CD4-positive, alpha-beta T cell (primary cell): Measurements from ENCODE around the gene GRK4. TPM values are rescaled to one million over a fixed set of nuclear protein-coding genes. Genes with fewer than 3 reads are reported as not detected.

Source experiments
- ATAC-seq: fragments of 200-7000 bp; cut with Tn5 transposase; one replicate; pipeline ENCODE4 v1.10.0; 2022; ENCODE audit warnings: mild to moderate bottlenecking; ENCODE audit not compliant: poor library complexity
- CTCF ChIA-PET: fragments of 350-600 bp; sonication (Branson Sonifier 250); formaldehyde crosslinking; loops from one replicate; lab custom pipeline; 2021; ENCODE audit warnings: antibody characterized with exemption, inconsistent platforms; lab: Charles Lee
- POLR2A ChIA-PET: fragments of 350-600 bp; sonication (Branson Sonifier 250); formaldehyde crosslinking; loops from one replicate; lab custom pipeline; 2021; ENCODE audit warnings: antibody characterized with exemption, inconsistent platforms; lab: Charles Lee
- DNase-seq, 14 experiments: peaks; one replicate each; pipeline ENCODE4 v3.0.0-alpha.2; 2013 to 2020; ENCODE audit warnings: mixed read lengths in 2 of 14
- H3K27ac ChIP-seq, 2 donors: one replicate each; pipeline versions ENCODE4 v1.5.1 to v1.7.0; 2013; ENCODE audit warnings: low read length in 2 of 2, low read depth in 1 of 2, mild to moderate bottlenecking in 1 of 2
- H3K27me3 ChIP-seq, 2 experiments: 1 replicate in 1 of 2; 2 replicates in 1 of 2; pipeline versions ENCODE4 v1.6.1 to v1.7.0; 2013; ENCODE audit warnings: low read length in 2 of 2, control low read depth in 1 of 2, mild to moderate bottlenecking in 1 of 2, moderate library complexity in 1 of 2; ENCODE audit not compliant: insufficient read depth in 2 of 2, control insufficient read depth in 1 of 2
- H3K36me3 ChIP-seq: one replicate; pipeline ENCODE4 v1.6.1; 2013; ENCODE audit warnings: low read length, control low read depth; ENCODE audit not compliant: insufficient read depth
- H3K4me1 ChIP-seq: one replicate; pipeline ENCODE4 v1.6.1; 2013; ENCODE audit warnings: low read length, control low read depth; ENCODE audit not compliant: insufficient read depth
- H3K4me3 ChIP-seq: one replicate; pipeline ENCODE4 v1.5.1; 2013; ENCODE audit warnings: mild to moderate bottlenecking, low read length, moderate library complexity
- H3K9me3 ChIP-seq, 2 experiments: 1 replicate in 1 of 2; 2 replicates in 1 of 2; pipeline versions ENCODE4 v1.6.1 to v1.7.0; 2013; ENCODE audit warnings: low read length in 2 of 2, mild to moderate bottlenecking in 2 of 2, control low read depth in 1 of 2, moderate library complexity in 1 of 2; ENCODE audit not compliant: control insufficient read depth in 1 of 2, insufficient read depth in 1 of 2
- H3K27ac Mint-ChIP-seq: one replicate; pipeline ENCODE4 v1.8.0; 2020; ENCODE audit warnings: mixed read lengths
- H3K27me3 Mint-ChIP-seq: one replicate; pipeline ENCODE4 v1.8.0; 2021; ENCODE audit warnings: mixed read lengths
- H3K36me3 Mint-ChIP-seq: one replicate; pipeline ENCODE4 v1.8.0; 2021; ENCODE audit warnings: low read depth, mixed read lengths
- H3K4me1 Mint-ChIP-seq: one replicate; pipeline ENCODE4 v1.8.0; 2021; ENCODE audit warnings: low read depth, mixed read lengths
- H3K4me3 Mint-ChIP-seq: one replicate; pipeline ENCODE4 v1.8.0; 2020; ENCODE audit warnings: mild to moderate bottlenecking, mixed read lengths
- H3K9me3 Mint-ChIP-seq: one replicate; pipeline ENCODE4 v1.8.0; 2020; ENCODE audit warnings: mixed read lengths
- intact Hi-C, 2 experiments: fragments of 100-400 bp; cut with DNase I in 1 of 2; cut with micrococcal nuclease in 1 of 2; formaldehyde crosslinking; loops; one replicate each; pipeline versions ENCODE4 v1.15.1 to v1.9.0; 2023 to 2025; cut with DNase I, micrococcal nuclease
- total RNA-seq, 174 experiments: library from RNA in 2 of 174; stranded (reverse) in 2 of 174; gene quantifications; one replicate each; pipeline ENCODE4 v1.2.3 and lab custom pipeline; 2021 to 2026
- TF ChIP-seq, protein P1 (sequence below): fragments of 200-600 bp; IDR thresholded peaks from one replicate; pipeline ENCODE4 v1.8.0; 2022; ENCODE audit warnings: antibody characterized with exemption, mild to moderate bottlenecking

The GRK4 gene
- total RNA-seq, 2 experiments from 2014 or later = 1.2 to 1.8 TPM

DNA sequence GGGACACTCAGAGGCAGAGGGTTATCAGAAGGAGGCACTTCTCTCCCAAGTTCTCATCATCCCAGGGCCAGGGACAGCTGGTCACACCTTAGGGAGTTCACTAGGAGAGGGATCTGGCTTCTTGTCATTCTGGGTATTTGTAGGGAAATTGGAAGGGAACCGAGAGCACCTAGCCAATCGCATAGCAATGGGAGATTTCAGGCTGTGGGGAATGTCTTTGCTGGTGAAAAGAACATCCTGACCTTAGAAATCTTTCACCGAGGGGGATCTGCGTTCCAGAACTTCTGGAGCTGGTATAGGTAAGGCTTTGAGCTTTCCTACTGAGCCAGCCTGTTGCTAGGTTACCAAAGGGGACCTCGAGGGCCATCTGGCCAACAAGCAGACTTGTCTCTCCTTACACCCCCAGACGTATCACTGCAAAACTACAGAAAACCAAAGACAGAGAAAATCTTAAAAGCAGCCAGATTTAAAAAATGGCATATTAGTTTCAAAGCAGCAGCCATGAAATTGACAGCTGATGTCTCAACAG is 104.2 kb downstream of the GRK4 start:
- DNase-seq = no peak
- Mint-ChIP-seq H3K27me3 (no peaks in the 10 kb centered on the region), H3K27ac (no peak overlapping the region)

DNA sequence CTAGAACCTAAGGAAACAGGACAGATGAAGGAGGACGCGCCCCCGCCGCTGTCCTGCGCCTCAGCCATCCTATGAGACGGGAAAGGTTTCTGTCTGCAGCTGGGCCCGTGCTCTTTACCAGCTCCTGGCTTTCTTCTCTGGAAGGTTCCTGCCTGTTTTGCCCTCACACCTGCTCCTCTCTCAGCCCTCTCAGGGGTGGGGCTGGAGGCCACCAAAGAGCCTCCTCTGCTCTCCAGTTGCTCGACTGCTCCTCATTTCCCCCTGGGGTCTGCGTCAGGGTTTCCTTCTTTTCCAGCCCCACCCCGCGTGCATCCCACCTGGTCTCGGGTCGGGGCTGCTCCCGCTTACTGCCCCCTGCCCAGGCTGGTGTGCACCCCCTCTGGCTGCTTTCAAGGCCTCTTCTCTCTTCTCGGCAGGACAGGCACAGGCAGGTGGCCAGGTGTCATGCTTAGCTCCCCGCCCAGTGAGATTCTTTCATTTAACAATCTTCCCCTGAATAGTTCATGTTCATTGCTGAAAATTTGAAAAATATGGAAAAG is 106.4 kb downstream of the GRK4 start:
- Mint-ChIP-seq H3K4me1 (no peaks in the 10 kb centered on the region), H3K27ac (no peak overlapping the region), H3K36me3 (no peaks in the 10 kb centered on the region), H3K9me3 (no peaks in the 10 kb centered on the region), H3K4me3 (no peak overlapping the region), H3K27me3 (no peaks in the 10 kb centered on the region)
- DNase-seq = no peak
- H3K9me3 ChIP-seq = peaks cover 4 to 5% of the 10 kb centered on the region in 2 experiments
- intact Hi-C loops = loop anchor here in 1 of 2 experiments (2.0 to 10.0 kb wide), 8 partner anchors 223 to 1485 kb away; partner anchors contain the start of genes FAM193A, HAUS3, LETM1 and POLN
- peaks cover 10% of the 10 kb centered on the region for H3K4me1 ChIP-seq
- no peak for ATAC-seq
- H3K27me3 ChIP-seq = no peaks in the 10 kb centered on the region
- H3K36me3 ChIP-seq = no peaks in the 10 kb centered on the region
- CTCF ChIA-PET = no interaction called here
- H3K4me3 ChIP-seq = no peak overlapping the region
- TF ChIP-seq, protein P1, sequence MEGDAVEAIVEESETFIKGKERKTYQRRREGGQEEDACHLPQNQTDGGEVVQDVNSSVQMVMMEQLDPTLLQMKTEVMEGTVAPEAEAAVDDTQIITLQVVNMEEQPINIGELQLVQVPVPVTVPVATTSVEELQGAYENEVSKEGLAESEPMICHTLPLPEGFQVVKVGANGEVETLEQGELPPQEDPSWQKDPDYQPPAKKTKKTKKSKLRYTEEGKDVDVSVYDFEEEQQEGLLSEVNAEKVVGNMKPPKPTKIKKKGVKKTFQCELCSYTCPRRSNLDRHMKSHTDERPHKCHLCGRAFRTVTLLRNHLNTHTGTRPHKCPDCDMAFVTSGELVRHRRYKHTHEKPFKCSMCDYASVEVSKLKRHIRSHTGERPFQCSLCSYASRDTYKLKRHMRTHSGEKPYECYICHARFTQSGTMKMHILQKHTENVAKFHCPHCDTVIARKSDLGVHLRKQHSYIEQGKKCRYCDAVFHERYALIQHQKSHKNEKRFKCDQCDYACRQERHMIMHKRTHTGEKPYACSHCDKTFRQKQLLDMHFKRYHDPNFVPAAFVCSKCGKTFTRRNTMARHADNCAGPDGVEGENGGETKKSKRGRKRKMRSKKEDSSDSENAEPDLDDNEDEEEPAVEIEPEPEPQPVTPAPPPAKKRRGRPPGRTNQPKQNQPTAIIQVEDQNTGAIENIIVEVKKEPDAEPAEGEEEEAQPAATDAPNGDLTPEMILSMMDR = no peak
- POLR2A ChIA-PET = no interaction called here
- H3K27ac ChIP-seq = no peak overlapping the region

More for the DNA sequence above, 104.2 kb downstream of the GRK4 start:
- Mint-ChIP-seq H3K9me3 (no peaks in the 10 kb centered on the region), H3K4me1 (no peaks in the 10 kb centered on the region), H3K36me3 (no peaks in the 10 kb centered on the region), H3K4me3 (no peak overlapping the region)
- intact Hi-C loops = no loop called here
- peaks cover 0 to 3% of the 10 kb centered on the region in 2 experiments for H3K27me3 ChIP-seq
- ChIA-PET CTCF (no interaction called here), POLR2A (no interaction called here)
- no peak overlapping the region for H3K4me3 ChIP-seq
- peaks cover 4 to 5% of the 10 kb centered on the region in 2 experiments for H3K9me3 ChIP-seq
- H3K4me1 ChIP-seq = no peaks in the 10 kb centered on the region
- TF ChIP-seq, protein P1 = no peak
- no peak overlapping the region for H3K27ac ChIP-seq
- H3K36me3 ChIP-seq = no peaks in the 10 kb centered on the region
- no peak for ATAC-seq

DNA sequence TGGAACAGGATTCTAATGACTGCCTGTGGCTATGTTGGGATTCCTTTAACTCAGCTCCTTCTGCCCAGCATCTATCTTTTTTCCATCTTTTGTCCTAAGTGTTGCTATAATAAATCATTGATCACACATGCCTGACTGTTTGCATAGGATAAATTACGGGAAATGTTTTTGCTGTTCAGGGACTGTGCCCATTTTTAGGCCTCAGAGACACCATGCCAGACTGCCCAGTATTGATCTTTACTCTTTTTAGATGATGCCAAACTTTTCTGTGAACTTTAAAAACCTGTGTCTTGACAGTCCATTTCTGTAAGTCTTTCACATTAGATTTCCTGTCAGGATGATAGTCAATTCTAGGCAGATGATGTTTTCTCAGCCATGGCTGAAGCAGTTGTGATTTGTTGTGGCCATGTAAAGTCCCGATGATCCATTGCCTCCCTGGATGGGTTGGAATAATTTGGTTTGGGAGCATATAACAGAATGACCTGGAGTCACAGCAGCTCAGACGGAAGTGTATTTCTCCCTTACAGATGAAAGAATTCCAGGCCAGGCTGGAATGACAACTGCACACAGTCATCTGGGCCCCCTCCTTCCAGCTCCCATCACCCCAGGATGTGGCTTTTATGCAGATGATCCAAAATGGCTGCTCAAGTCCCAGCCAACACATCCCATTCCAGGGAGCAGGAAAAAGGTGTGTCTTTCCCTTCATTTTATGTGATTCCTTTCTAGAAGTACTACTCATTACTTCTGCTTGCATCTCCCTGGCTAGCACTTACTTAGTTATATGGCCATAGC is 107.5 kb downstream of the GRK4 start:
- peak overlapping the region; percentile 31 for H3K4me3 Mint-ChIP-seq
- DNase-seq = no peak

More for the DNA sequence above, 107.5 kb downstream of the GRK4 start:
- ATAC-seq = no peak
- H3K4me1 Mint-ChIP-seq = peaks cover 8% of the 10 kb centered on the region
- Histone ChIP-seq H3K27ac (no peak overlapping the region), H3K36me3 (no peaks in the 10 kb centered on the region), H3K9me3 (peaks cover 4% of the 10 kb centered on the region in 2 experiments), H3K4me3 (no peak overlapping the region), H3K27me3 (no peaks in the 10 kb centered on the region), H3K4me1 (peaks cover 20% of the 10 kb centered on the region)
- intact Hi-C loops = loop anchor here in 1 of 2 experiments (2.0 to 10.0 kb wide), 8 partner anchors 221 to 1486 kb away; partner anchors contain the start of genes FAM193A, HAUS3, LETM1 and POLN
- H3K36me3 Mint-ChIP-seq = no peaks in the 10 kb centered on the region
- no peak overlapping the region for H3K27ac Mint-ChIP-seq
- H3K27me3 Mint-ChIP-seq = no peaks in the 10 kb centered on the region
- ChIA-PET CTCF (no interaction called here), POLR2A (no interaction called here)
- no peaks in the 10 kb centered on the region for H3K9me3 Mint-ChIP-seq
- TF ChIP-seq, protein P1 = no peak
